Measurements from ENCODE around the gene INTS6.

- TF ChIP-seq CTCF (IDR thresholded peaks at IDR 0.05) = no peak
- no peak for TF ChIP-seq POLR2A (IDR thresholded peaks at IDR 0.05)
These were observed 140.8 kb downstream of the INTS6 start for GRCh38 chr13:51311957-51312520.
